Measurements from ENCODE around the gene RAB4B.

DNA sequence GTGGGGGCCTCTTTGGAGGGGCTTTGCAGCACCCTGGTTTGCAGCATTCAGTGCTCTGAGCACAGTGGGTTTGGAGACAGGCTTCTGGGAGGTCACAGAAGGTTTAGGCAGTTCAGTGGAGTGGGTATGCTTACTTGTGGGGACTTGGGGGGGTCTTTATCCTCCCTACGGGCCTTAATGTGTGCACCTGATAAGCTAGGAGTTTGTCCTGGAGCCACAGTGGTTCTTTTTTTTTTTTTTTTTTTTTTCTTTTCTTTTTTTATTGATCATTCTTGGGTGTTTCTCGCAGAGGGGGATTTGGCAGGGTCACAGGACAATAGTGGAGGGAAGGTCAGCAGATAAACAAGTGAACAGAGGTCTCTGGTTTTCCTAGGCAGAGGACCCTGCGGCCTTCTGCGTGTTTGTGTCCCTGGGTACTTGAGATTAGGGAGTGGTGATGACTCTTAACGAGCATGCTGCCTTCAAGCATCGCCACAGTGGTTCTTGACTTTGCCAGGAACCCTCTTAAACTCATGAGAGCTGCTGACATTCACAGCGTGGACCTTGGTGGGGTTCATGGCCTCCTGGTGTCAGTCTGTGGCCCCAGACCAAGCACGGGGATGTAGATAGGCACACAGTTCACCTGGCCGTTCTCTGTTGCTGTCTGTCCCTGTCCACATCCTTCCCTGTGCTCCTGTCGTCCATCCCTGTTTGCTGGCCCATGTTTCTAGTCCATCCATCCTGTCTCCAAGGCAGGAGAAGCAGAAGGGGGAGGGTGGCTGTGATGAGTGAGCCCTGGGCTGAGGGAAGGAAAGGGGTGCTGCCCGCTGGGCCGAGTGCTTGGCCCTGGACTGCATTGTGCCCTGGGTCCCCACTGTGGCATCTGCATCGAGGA is 23.6 kb downstream of the RAB4B start:
- TF ChIP-seq, protein P1, sequence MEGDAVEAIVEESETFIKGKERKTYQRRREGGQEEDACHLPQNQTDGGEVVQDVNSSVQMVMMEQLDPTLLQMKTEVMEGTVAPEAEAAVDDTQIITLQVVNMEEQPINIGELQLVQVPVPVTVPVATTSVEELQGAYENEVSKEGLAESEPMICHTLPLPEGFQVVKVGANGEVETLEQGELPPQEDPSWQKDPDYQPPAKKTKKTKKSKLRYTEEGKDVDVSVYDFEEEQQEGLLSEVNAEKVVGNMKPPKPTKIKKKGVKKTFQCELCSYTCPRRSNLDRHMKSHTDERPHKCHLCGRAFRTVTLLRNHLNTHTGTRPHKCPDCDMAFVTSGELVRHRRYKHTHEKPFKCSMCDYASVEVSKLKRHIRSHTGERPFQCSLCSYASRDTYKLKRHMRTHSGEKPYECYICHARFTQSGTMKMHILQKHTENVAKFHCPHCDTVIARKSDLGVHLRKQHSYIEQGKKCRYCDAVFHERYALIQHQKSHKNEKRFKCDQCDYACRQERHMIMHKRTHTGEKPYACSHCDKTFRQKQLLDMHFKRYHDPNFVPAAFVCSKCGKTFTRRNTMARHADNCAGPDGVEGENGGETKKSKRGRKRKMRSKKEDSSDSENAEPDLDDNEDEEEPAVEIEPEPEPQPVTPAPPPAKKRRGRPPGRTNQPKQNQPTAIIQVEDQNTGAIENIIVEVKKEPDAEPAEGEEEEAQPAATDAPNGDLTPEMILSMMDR (IDR thresholded peaks at IDR 0.05), result no peak
- TF ChIP-seq EP300 (IDR thresholded peaks at IDR 0.05) (peak in 2 of 4 donors; percentile 26 to 85), POLR2AphosphoS5 (IDR thresholded peaks at IDR 0.05) (peak; percentile 55 to 61)
